Liver (tissue), 3 donors: ENCODE results near the gene PARVG.

Source experiments
- CTCF ChIP-seq: fragments of 150-350 bp; IDR thresholded peaks from 2 replicates; pipeline ENCODE4 v1.5.1; 2017; ENCODE audit warnings: improper control_type of control experiment, low read depth, low read length; ENCODE audit not compliant: missing input control
- HNF4G ChIP-seq: IDR thresholded peaks from 2 replicates; pipeline ENCODE4 v1.6.1; 2016; ENCODE audit warnings: antibody characterized with exemption
- JUND ChIP-seq, 2 donors: IDR thresholded peaks; 2 replicates each; pipeline ENCODE4 v1.6.1; 2016; ENCODE audit warnings: antibody characterized with exemption in 2 of 2
- RAD21 ChIP-seq, 2 donors: IDR thresholded peaks; 2 replicates each; pipeline ENCODE4 v1.6.1; 2016; ENCODE audit warnings: antibody characterized with exemption in 2 of 2, mild to moderate bottlenecking in 2 of 2
- RXRA ChIP-seq, 2 donors: IDR thresholded peaks; 2 replicates each; pipeline ENCODE4 v1.6.1; 2017 to 2018; ENCODE audit warnings: antibody characterized with exemption in 2 of 2, mild to moderate bottlenecking in 1 of 2
- SP1 ChIP-seq: IDR thresholded peaks from 2 replicates; pipeline ENCODE4 v1.6.1; 2018; ENCODE audit warnings: antibody characterized with exemption, mild to moderate bottlenecking
- TAF1 ChIP-seq: conservative IDR thresholded peaks from 2 replicates; pipeline ENCODE4 v1.6.1; 2016; ENCODE audit warnings: antibody characterized with exemption, mild to moderate bottlenecking
- TF ChIP-seq, protein P1 (sequence below): IDR thresholded peaks from 2 replicates; pipeline ENCODE4 v1.6.1; 2016; ENCODE audit warnings: antibody characterized with exemption, mild to moderate bottlenecking
- TF ChIP-seq, protein P2 (sequence below): IDR thresholded peaks from 2 replicates; pipeline ENCODE4 v1.6.1; 2016; ENCODE audit warnings: antibody characterized with exemption
- donor health status: healthy.
- donor health status: healthy.

GRCh38 chr22:44147008-44147645 is 33.6 kb upstream of the PARVG start:
- TF ChIP-seq CTCF (no peak), TAF1 (no peak), HNF4G (no peak), SP1 (no peak), RAD21 (IDR thresholded peaks at IDR 0.05) (no peak), JUND (IDR thresholded peaks at IDR 0.05) (no peak), RXRA (IDR thresholded peaks at IDR 0.05) (no peak)
- TF ChIP-seq, protein P1, sequence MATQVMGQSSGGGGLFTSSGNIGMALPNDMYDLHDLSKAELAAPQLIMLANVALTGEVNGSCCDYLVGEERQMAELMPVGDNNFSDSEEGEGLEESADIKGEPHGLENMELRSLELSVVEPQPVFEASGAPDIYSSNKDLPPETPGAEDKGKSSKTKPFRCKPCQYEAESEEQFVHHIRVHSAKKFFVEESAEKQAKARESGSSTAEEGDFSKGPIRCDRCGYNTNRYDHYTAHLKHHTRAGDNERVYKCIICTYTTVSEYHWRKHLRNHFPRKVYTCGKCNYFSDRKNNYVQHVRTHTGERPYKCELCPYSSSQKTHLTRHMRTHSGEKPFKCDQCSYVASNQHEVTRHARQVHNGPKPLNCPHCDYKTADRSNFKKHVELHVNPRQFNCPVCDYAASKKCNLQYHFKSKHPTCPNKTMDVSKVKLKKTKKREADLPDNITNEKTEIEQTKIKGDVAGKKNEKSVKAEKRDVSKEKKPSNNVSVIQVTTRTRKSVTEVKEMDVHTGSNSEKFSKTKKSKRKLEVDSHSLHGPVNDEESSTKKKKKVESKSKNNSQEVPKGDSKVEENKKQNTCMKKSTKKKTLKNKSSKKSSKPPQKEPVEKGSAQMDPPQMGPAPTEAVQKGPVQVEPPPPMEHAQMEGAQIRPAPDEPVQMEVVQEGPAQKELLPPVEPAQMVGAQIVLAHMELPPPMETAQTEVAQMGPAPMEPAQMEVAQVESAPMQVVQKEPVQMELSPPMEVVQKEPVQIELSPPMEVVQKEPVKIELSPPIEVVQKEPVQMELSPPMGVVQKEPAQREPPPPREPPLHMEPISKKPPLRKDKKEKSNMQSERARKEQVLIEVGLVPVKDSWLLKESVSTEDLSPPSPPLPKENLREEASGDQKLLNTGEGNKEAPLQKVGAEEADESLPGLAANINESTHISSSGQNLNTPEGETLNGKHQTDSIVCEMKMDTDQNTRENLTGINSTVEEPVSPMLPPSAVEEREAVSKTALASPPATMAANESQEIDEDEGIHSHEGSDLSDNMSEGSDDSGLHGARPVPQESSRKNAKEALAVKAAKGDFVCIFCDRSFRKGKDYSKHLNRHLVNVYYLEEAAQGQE: no peak
- TF ChIP-seq, protein P2, sequence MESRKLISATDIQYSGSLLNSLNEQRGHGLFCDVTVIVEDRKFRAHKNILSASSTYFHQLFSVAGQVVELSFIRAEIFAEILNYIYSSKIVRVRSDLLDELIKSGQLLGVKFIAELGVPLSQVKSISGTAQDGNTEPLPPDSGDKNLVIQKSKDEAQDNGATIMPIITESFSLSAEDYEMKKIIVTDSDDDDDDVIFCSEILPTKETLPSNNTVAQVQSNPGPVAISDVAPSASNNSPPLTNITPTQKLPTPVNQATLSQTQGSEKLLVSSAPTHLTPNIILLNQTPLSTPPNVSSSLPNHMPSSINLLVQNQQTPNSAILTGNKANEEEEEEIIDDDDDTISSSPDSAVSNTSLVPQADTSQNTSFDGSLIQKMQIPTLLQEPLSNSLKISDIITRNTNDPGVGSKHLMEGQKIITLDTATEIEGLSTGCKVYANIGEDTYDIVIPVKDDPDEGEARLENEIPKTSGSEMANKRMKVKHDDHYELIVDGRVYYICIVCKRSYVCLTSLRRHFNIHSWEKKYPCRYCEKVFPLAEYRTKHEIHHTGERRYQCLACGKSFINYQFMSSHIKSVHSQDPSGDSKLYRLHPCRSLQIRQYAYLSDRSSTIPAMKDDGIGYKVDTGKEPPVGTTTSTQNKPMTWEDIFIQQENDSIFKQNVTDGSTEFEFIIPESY: no peak
